ENCODE data around the gene CDK5RAP2.

CDK5RAP2 gene

DNA sequence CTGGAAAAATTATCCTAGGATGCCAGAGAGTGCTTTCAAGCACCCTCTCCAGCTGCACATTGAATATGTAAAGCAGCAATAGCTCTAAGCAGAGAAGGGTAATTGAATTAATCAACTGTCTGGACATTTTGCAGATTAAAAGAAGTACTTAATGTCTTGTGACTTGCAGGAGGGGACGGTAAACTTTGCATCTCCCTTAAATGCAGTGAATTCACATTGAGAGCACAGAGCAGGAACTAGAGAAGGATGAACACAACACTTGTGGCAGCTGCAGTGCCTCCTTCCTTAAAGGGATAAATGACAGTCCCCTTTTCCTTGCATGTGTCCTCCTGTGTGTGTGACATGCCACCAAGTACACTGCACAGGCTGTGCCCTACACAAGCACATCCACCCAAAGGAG is 7.4 kb upstream of the CDK5RAP2 start:
- no peak for DNase-seq (ENCODE audit: low read depth)
- TF ChIP-seq, protein P1, sequence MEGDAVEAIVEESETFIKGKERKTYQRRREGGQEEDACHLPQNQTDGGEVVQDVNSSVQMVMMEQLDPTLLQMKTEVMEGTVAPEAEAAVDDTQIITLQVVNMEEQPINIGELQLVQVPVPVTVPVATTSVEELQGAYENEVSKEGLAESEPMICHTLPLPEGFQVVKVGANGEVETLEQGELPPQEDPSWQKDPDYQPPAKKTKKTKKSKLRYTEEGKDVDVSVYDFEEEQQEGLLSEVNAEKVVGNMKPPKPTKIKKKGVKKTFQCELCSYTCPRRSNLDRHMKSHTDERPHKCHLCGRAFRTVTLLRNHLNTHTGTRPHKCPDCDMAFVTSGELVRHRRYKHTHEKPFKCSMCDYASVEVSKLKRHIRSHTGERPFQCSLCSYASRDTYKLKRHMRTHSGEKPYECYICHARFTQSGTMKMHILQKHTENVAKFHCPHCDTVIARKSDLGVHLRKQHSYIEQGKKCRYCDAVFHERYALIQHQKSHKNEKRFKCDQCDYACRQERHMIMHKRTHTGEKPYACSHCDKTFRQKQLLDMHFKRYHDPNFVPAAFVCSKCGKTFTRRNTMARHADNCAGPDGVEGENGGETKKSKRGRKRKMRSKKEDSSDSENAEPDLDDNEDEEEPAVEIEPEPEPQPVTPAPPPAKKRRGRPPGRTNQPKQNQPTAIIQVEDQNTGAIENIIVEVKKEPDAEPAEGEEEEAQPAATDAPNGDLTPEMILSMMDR (IDR thresholded peaks at IDR 0.05; ENCODE audit: insufficient read depth, low read depth, low read length, missing control alignments) = no peak
- no peak overlapping the region for H3K4me3 ChIP-seq (ENCODE audit: low read length)

DNA sequence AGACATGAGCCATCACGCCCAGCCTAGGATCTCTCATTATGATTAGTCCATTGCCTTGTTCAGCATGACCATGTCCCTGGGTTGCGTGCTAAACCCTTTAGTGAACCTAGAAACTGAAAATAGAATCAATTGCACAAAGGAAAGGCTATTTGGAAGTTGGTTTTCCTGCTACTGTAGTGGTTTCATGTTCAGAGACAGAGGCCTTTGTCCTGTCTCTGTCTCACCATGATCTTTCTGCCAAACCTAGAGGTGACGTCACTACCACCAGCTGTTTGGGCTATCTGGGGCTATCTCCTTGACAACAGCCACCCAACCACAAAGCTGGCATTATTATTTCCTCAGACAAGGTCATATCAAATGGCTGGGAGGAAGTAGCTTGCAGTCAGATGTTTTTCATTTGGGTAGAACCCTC is 4.0 kb upstream of the CDK5RAP2 start:
- no peak overlapping the region for H3K4me3 ChIP-seq (ENCODE audit: low read length)
- peak; percentile 38 for DNase-seq (ENCODE audit: low read depth)
- TF ChIP-seq, protein P1 (IDR thresholded peaks at IDR 0.05; ENCODE audit: insufficient read depth, low read depth, low read length, missing control alignments) = no peak

DNA sequence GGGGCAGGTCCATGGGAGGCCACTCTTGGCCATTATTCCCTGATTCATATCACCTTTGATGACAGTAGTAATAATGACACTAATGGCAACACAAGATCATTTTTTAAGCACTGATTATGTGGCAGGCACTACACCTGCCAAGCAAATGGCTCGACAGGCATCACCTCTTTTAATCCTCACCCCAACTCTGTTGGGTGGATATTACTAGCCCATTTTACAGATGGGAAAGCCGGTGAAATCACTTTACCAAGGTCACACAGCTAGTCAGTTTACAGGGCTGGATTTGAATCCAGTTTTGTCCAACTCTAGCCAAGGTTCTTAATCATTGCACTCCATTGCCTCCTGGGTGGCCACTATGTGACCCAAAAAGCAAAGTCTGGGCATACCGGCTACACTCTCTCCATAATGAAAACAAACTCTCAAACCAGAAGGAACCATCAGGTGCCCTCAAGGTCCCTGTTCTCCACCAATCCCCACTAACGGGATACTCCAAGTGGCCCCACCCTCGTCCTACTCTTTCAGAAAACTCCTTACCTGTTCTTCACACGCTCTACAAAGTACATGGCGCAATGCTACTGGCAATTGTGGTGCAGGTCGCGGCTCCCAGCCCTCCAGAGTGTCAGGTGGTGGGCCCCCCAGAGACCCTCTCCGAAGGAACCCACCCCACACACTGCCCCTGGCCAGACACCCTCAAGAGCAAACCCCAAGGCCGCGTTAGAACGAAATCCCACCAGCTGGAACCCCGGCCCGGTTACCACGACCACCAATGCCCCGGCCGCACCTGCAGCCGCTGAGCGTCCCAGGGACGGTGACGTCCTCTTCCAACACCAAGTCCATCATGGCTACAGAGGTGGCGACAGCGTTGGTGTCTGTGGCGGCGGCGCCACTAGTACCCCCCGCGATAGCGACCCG is 572 bp downstream of the CDK5RAP2 start:
- peak overlapping the region; percentile 84 for H3K4me3 ChIP-seq (ENCODE audit: low read length)
- TF ChIP-seq, protein P1 (IDR thresholded peaks at IDR 0.05; ENCODE audit: insufficient read depth, low read depth, low read length, missing control alignments) = no peak
- peak; percentile 28 for DNase-seq (ENCODE audit: low read depth)

DNA sequence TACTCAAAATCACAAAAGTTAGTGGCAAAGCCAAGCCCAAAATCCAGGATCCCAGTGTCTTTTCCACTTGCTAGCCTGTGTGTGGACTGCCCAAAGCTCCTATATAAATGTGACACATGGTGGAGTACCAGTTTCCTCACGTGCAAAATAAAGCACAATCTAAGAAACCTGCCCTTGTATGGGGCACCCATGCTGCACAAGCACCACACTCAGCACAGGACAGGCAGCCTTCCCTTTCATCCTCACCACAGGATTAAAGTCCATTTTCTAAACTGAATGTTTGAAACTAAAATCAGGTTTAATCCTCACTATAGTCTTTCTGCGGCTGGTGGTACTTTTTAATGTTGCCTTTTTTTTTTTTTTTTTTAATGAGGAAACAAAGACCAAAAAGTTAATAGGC is 5.5 kb downstream of the CDK5RAP2 start:
- DNase-seq (ENCODE audit: low read depth) = no peak
- no peak overlapping the region for H3K4me3 ChIP-seq (ENCODE audit: low read length)
- TF ChIP-seq, protein P1 (IDR thresholded peaks at IDR 0.05; ENCODE audit: insufficient read depth, low read depth, low read length, missing control alignments) = no peak

DNA sequence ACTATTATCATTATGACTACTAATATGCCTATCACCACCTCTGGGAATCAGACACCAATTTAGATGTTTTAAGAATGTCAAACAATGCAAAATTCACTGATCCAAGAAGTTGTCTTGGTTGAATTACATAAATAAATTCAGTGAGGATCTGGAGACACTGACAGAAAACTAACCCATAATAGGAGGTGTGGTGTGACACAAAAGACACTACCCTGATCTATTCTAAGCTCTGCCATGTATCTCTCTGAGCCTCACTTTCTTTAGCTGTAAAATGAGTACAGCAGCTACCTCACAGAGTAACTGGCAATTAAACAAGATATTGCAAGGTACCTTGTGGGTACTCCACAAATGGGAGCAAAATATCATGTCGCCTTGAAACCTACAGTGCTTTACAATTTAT is 7.5 kb downstream of the CDK5RAP2 start:
- DNase-seq (ENCODE audit: low read depth) = no peak
- TF ChIP-seq, protein P1 (IDR thresholded peaks at IDR 0.05; ENCODE audit: insufficient read depth, low read depth, low read length, missing control alignments) = no peak

DNA sequence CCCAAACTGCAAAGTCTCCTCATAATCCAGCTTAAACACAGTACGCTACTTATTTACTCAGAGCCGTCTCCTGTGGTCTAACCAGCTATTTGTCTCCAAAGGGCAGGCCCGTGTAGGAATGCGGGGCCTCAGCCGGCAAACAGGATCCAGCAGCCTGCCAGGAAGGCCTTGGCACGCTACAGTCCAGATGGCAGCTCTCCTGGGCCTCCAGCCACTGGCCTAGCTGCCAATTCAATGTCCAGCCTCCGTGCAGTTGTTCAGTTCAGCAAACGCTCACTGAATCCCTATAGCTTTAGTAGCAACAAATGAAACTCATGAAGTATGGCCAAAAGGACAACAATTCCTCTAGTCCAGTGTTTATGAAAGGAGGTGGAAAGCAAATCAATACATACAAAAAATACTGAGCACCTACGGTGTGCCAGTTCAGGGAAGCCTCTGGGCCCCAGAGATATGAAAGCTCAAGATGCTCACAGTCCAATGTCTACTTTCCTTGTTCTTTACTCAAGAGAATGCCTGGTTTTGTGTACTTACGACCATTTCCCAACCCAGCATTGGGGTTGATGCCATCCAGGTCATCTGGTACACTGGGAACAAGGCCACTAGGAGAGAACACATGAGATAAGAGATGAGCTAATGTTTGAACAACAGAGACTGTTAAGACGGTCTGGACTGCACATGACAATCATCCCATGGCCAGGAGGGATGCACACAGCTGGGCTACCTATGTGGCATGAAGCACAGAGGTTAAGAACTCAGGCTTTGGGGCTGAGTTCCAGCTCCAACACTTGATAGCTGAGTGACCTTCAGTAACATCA is 8.3 kb downstream of the CDK5RAP2 start:
- H3K4me3 ChIP-seq (ENCODE audit: low read length) = no peak overlapping the region
- TF ChIP-seq, protein P1 (IDR thresholded peaks at IDR 0.05; ENCODE audit: insufficient read depth, low read depth, low read length, missing control alignments) = no peak
- DNase-seq (ENCODE audit: low read depth) = no peak

More for the DNA sequence above, 7.5 kb downstream of the CDK5RAP2 start:
- no peak overlapping the region for H3K4me3 ChIP-seq (ENCODE audit: low read length)

Measured in epithelial cell of esophagus (primary cell).